Stimulated activated CD4-positive, alpha-beta T cell treated with anti-CD3 and anti-CD28 coated beads, Interleukin-1b, Interleukin-23, amount 100 ng/mL, for 48 hours (primary cell): ENCODE data around the gene FOSL2.

ENCODE experiments used
- DNase-seq: peaks from one replicate; pipeline ENCODE4 v3.0.0-alpha.2; 2020

FOSL2 gene

DNA sequence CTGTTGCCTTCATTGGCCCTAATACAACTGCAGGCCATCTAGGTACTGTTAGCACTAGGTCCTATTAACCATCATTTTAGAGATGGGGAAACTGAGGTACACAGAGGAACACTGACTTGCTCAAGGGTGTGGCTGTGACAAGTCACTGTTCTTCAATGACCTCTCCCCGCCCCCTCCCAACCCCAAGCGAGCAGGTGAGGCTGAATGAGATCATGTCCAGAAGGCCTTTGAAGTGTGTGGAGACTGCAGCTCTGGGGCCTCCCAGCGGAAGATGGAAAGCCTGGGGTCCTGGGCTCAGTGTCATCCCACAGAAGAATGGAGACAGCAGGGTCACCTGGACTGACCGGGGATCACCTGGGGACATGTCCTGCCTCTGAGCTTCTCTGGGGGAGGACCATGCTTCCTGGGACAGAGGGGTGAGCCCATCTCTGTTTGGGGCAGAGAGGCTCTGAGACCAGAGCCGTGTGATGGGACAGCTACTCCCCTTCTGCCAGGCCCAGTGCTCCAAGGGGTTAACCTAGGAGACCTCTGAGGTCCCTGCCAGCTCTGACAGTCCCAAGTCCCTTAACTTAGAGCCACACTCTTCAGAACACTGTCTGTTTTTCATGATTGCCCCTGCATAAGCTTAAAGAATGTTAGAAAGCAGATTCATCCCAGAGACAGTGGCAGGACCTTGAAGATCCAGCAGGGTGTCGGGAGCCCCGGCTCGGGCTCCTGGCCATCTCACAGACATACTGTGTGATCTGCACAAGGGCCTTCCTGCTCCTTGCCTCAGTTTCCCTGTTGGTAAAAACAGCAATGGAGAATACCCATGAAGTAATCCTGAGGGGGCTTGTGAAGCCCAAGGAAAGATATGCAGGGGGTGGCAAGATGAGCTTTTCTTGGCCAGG lies 16.7 kb upstream of the FOSL2 start:
- no peak for DNase-seq

DNA sequence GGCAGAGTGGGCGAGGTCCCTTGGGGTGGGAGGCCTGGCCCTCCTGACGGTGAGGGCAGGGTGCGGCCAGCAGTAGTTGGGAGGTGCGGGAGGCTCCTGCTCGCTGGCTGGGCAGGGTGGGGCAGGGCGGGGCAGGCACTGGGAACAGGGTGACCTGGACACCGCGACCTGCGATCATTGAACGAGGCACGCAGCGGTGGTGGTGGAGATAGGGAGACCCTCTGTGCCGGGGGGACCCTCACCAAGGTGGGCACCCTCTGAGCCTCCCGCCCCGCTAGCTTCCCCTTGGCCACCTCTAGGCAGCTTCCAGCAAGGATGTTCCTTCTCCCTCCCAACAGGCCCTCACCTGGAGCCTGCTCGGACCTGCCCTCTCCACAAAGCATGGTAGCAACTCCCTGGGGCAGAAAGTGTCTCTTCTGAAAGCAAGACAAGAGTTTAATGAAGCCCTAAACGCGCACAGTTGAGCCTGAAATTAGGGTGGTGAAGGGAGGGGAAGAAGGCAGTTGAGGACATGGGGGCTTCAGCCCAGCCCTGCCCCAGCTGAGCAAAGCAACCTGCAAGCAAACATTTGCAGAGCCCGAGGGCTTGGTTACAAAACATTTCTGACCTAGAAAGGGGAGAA lies 15.4 kb upstream of the FOSL2 start:
- DNase-seq, result no peak

DNA sequence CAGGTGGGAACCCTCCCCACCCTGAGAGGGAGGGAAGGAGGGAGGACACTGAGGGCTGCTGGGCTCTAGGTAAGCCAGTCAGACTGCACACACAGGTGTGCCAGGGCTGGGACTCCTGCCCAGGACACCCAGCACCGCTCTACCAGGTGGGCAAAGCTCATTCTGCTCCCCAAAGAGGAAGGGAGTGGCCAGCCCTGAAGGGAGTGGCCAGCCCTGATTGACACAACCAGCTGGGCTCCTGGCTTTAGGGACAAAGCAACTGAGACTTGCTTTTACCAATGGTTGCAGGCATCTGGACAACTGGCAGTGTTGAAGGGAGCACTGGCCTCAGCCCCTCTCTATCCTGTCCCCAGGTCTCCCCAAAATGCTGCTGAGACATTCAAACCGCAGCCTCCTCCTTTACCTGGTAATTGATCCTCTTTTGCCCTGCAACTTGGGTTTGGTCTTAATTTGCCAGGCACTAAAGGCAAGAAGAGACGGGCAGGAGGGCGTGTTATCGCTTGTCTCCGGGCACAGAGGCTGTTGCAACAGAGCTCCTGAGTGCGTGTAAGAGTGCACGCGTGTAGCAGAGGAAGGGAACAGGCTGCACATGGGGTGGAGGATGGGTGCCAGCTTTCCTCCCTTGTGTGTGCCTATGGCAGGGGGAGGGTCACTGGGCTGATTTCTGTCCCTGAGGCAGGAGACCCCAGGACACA lies 14.5 kb upstream of the FOSL2 start:
- no peak for DNase-seq

DNA sequence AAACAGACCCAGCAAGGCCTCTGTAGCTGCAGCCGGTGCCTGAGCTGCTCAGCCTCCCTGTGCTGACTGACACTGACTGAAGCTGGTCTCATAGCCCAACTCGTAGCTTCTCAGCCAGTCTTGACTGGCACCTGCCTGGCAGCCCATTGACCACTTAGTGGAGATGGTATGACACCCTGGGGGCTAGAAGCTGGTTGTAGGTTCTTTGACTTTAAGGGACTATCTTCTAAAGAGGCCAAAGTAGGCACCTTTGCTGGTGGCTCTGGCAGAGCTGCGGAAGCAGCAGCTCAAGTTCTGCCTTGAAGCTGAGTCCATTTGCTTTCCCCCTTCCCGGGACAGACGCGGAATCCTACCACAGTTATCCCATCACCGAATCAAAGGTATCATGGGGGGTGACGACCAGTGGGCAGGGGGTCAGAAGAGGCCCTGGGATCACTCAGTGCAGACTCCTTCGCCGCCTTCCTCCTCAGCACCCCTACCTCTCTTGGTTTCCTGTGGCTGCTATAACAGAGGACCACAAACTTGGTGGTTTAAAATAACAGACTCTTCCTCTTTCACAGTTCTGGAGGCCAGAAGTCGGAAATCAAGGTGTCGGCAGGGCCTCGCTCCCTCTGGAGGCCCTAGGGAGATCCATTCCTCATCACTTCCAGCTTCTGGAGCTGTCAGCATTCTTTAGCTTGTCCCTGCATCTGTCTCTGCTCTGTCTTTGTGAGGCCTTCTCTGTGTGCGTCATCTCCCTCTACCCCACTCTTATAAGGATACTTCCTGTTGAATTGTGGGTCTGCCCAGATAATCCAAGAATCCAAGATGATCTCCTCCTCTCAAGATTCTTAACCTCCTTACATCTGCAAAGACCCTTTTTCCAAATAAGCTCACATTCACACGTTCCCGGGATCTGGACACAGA lies 13.7 kb upstream of the FOSL2 start:
- DNase-seq, result no peak

DNA sequence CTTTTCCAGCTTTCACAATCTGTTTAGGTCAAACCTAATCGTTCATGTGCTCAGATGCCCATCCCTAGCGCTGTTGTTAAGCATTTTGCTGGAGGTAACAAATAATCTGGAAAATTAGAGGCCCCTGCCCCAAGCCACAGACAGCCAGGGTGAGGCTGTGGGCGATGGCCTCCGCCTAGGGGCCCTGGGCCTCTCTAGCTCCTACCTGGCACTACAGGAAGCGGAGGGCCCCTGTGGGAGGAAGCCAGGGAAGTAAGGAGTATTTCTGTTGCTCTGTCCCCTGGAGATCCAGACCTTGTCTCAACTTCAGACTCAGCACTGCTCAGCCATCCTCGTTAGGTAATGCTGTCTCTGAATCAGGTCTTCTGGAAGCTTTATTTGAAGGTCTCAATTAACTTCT lies 12.4 kb upstream of the FOSL2 start:
- no peak for DNase-seq

DNA sequence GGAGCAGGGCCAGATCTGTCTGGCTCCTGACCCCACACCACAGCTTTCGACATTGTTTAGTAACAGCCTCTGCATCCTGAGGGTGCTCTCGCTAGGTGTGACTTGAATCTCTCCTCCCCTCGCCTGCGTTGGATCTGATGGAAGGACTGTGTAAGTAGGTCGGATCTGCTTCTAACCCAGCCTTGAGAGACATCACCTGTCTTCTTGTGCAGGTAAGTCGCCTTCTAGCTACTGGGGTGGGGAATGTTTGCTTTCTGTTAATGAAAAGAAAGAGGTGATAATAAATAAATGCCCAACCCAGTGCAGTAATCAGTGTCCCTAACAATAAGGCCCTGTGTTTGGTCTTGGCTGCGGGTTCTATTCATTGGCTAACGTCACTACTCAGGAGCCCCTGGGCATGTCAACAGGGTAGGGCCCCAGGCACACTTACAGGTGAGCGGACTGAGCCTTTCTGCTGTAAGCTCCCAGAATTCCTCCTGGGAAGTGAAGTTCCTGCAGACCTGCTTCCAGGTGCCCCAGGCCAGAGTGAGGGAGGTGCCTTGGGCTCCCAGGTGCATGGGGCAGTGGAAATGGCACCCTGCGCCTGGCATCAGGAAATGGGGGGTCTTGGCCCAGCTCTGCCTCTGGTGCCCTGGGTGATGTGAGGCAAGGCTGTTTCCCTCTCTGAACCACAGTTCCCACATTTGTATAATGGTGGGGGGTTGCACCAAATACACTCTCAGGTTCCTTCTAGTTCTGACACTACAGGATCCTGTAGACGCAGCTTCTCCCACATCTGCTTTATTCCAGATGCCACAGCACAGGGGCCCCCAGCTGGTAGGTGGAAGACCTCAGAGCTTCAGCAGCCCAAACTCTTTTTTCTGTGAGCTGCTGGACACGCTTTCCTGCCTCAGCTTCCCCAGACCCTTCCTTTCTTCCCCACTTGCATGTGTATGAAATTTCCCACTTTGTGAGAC lies 11.2 kb upstream of the FOSL2 start:
- no peak for DNase-seq

DNA sequence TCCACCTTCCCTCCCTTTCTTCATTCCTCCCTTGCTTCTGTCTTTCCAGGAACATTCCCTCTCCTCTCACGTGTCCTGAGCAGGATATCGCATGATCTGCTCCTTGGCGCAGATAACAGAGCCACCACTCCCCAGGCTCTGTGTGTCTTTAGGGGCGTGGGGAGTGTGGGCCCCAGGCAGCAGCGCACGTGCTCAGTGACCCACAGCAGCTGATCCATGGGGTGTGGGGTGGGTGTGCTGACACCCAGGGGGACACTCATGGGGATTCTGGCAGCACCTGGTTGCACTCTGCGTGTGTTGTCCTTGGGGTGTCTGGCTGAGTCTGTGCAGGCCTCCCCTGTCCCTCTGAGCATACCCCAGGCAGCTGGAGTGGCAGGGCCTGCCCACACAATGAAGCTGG lies 9.9 kb upstream of the FOSL2 start:
- no peak for DNase-seq

DNA sequence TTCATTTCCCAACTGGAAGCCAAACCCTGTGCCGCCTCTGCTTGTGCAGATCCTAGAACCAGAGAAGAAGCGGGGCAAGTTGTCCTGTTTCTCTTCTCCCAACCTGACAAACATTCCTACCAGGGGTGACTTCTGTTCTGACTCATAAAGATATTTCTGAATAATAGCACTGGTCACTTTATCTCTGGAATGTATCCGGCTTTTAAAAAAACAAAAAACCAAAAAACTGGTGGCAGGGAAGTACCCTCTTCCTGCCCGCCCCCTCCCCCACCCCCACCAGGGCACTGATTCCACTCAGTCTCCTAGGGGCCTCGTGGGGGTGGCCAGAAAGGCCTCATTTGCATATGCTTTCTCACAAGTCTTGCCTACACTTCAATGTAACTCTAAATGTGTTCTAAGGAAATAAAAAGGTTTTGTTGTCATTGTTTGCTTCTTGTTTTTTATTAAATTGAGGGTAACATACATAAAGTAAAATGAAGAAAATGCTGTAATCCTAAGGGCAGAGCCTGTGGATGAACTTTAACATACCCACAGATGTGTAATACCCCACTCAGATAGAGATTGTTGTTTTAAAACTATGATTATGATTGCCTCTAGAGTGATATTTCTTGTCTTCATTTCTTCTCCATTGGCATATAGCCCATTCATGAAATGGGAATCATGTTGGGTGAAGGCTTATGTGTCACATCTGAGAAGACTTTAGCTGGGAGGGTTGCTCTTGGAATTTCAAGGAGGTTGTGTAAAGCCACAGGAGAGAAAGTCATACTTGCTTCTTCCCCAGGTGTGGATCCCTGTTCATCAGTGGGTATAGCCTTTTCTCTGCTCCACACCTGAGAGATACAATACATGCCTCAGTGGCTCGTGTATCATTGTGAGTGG lies 5.3 kb upstream of the FOSL2 start:
- no peak for DNase-seq

DNA sequence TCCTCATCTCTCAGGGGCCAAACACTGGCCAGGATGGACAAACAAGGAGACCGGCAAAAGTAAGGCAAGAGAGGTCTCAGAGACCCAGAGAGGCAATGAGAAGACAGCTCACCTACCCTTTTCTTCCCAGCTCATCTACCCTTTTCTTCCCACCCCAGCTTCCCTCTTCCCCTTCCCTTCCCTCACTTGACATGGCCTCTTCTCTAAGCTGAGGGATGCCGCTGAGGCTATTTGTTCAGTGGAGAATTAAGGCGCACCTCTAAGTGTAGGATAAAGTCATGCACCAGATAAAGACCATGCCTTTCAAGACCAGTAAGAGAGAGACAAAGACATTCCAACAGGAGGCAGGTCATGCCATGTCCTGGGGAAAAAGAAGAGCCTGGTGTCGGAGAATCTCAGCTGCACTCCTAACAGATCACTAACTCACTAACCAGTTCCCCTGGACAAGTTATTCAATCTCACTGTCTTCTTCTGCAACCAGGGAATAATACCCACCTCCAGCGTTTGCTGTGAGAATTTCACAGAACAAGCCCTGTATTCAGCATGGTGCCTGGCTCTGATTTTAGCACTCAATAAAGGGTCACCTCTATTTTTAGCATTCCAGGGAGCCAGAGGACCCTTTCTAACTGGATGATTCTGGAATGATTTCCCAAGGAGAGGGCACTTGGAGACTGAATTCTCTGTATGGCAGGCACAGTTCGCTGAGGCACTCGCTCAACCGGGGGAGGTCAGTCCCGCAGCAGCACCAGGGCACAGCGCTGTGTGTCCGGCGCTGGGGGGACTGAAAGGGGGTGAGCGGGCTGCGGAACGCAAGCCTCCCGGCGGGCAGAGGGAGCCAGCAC lies 3.0 kb upstream of the FOSL2 start:
- no peak for DNase-seq

DNA sequence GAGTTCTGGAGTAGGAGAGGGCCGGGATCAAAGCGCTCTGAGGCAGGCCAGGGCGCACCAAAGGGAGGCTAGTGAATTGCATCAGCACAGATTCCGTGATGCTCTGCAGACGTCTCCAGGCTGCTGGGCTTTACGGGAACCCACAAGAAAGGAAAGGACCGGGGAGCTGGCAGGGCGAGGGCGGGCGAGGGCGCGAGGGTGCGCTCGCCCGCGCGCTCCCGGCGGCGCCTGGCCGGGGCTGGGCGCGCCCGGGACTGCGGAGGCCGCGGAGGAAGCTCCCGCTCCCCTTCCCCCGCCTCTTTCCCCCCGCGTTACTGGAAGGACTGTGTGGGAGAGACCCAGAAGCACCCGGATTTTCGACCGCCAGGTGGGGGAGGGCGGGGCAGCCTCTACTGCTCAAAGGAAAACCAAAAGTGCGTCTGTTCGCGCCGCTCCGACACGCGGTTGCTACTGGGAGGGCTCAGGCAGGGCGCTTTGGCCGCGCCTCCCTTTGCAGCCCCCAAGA lies 2.4 kb upstream of the FOSL2 start:
- peak; percentile 98 for DNase-seq

DNA sequence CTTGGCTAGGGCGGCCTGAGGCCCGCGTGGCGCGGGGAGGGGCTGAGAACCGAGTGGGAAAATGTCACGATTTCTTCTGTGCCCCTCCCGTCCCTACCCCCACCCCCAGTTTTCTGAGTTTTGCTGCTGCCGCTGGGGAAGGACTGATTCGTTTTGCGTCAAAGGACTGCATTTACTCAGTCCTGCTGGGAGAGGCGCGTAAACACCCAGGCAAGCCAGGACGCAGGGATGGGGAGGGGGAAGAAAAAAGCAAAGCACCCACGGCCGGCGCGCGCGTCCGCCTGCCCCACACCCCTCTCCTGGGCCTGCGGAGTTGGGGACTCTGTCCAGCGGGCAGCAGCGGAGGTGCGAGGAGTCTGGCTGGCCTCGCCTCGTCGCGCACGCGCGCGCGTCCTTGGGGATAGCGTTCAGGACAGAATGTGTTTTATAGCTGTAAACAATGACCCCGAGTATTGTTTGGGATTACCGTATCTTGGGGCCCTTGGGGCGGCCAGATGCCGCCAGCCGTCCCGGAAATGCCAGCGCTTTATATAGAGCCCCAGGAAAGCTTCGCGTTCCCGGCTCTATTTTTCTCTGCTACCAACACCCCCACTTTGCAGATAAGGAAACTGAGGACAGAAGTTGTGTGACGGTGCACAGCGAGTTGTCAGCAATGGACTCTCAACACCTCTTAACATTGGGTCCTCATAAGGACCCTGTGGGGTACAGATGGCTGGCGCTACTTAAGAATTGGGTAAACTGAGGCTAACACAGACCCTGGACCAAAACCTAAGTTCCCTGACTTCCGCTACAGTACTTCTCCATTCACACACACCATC lies 1.7 kb upstream of the FOSL2 start:
- DNase-seq, result no peak

DNA sequence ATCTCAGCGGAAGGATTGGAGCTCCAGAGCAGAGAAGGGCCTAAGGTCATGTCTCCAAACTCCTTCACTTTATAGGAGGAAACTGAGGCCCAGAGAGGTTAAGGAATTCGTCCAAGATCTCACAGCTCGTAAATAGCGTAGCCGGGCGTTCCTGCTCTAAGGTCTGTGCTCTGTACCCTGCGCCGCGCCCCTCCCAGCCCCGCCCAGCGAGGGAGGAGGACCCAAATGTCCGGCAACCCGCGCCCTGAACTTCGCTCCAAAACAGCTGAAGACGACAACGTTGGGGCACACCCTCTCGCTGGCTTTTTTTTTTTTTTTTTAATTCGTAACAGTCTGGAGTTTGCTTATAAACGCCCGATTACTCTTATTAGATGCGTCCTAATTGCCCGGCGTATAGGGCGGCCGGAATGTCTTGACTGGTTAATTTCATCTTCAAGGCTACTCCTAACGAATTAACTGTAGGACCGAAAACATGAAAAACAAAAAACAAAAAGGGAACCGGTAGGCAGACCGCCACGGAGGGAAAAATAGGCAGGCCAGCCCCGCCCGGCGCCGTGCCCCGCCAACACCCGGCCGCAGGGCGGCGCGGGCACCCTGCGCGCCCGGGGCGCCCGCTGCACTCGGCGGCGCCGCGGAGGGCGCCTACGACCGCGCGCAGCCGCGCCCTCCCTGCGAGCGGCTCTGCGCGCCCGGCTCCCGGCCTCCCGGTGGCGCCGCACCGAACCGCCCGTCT lies 928 bp upstream of the FOSL2 start:
- peak; percentile 83 for DNase-seq

DNA sequence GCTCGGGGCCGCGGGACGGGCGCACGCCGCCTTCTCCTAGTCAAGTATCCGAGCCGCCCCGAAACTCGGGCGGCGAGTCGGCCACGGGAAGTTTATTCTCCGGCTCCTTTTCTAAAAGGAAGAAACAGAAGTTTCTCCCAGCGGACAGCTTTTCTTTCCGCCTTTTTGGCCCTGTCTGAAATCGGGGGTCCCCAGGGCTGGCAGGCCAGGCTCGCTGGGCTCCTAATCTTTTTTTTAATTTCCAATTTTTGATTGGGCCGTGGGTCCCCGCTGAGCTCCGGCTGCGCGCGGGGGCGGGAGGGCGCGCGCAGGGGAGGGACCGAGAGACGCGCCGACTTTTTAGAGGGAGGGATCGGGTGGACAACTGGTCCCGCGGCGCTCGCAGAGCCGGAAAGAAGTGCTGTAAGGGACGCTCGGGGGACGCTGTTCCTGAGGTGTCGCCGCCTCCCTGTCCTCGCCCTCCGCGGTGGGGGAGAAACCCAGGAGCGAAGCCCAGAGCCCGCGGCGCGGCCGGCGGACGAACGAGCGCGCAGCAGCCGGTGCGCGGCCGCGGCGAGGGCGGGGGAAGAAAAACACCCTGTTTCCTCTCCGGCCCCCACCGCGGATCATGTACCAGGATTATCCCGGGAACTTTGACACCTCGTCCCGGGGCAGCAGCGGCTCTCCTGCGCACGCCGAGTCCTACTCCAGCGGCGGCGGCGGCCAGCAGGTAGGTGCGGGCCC lies 617 bp downstream of the FOSL2 start:
- DNase-seq, result peak; percentile 57

DNA sequence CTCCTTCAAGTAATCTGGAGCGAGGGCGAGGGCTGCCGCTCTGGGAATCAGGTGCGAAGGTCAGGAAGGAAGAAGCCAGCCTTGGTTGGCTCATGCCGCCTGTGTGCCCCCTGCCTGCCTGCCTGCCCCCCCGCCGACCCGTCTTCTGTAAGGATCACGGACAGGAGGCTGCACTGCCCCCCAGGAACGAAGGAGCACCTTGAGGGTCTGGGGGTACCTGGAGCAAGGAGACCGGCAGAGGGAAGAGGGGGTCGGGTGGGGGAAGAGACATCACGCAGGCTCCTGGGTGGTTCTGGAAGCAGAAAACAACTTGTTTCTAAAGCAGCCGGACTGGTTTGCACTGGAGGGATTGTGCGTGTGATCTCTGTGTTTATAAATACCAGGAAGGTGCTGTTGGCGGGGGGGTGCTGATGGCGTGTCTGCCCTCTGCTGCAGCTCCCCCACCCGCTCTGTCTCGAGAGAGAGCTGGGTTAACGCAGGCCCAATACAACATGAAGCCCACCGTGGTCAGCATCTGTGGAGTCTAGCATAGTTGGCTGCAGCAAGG lies 1.7 kb downstream of the FOSL2 start:
- DNase-seq, result no peak

DNA sequence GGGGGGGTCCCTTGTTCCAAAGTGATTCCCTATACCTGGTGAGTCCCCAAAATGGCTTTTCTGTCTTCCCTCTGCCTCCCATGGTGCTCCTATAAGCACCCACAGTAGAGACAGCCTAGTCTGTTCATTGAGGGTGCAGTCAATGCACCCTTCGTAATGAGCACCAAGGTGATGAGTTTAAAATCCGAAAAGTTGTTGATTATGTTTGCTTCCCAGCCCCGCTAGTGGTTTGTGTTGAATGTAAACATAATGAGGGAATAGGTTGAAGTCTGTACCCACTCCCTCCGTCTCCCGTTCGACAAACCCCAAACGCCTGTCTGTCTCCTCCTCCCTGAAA lies 2.3 kb downstream of the FOSL2 start:
- no peak for DNase-seq

DNA sequence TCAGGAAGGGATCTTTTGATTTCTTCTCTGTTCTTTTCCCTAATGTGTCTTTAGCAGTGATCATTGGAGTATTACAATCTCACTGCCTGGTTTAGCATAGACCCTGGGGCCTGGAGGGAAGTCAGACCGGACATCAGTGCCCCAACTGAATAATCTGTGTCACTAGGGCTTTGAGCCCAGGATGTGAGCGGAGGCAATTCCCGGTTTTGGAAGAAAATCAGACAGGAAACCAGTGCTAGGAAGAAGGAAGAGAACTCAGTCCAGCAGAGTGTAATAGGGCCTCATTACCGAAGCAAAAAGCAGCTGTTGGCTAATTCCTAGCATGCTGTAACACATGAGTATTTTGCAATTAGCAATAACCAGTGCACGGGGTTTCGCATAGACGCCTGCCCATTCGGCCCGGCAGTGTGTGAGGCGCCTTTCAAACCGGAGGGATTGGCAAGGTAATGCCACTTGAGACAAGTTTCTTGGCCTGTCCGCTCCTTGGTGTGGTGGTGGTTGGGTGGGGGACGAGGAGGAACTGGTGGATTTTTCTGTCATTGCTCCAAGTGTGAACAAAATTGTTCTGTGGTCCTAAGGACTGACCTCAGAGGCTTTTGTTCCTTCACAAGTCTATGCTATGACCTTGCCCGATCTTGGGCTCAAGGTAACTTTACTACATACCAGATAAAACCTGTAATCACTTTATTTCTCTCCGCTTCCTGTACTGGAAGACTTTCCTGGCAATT lies 2.8 kb downstream of the FOSL2 start:
- no peak for DNase-seq
